Occipital lobe (tissue), 2 donors: ENCODE measurements around the gene PLIN5. TPM values are rescaled to one million over a fixed set of nuclear protein-coding genes. Genes with fewer than 3 reads are reported as not detected.
"Not testable (repeated sequence)": the region's sequence is repeated elsewhere in the genome, so short reads cannot be mapped to it uniquely, and the experiment has no call there.

Experiments
- DNase-seq: peaks from one replicate; lab custom pipeline; 2025; lab: John Stamatoyannopoulos, UW
- total RNA-seq: library from RNA; depleted of rRNA; stranded (reverse); fragments of >200 nt; gene quantifications from one replicate; pipeline ENCODE4 v1.2.3, GENCODE V29; 2014

The PLIN5 gene
- total RNA-seq, 1 donor from 2014 or later: 2.0 TPM

DNA sequence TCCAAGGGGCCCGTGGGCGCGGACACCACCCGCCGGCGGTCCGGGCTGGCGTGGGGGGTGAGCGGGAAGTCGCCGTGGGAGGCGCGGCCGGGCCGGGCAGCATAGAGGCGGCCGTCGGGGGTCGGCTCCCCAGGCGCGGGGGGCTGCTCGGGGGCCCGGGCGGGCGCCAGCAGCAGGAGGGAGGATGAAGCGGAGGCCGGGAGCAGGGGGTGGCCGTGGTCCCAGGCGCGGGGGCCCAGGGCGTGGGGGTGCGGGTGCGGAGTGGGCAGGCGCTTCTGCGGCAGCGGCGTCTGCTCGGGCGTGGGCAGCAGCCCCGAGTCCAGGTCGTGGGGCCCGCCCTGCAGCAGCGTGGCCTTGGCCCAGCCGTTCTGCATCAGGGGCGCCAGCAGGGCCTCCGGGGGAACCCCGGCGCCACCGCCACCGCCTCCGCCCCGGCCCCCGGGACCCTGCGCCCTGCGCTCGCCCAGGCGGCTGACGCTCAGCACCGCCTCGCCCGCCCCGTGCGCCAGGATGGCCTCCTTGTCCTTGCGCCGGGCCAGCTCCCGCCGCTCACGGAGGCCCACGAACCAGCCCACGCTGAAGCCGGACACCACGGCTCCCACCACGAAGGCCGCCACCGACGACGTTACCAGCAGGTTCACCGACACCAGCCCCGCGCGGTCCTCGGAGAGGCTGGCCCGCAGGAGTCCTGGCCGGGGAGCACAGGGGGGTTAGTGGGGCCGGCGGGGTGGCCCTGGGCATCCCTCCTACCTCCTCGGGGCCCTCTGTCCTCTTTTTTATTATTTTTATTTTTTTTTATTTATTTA is 9.0 kb upstream of the PLIN5 start:
- DNase-seq: no peak

DNA sequence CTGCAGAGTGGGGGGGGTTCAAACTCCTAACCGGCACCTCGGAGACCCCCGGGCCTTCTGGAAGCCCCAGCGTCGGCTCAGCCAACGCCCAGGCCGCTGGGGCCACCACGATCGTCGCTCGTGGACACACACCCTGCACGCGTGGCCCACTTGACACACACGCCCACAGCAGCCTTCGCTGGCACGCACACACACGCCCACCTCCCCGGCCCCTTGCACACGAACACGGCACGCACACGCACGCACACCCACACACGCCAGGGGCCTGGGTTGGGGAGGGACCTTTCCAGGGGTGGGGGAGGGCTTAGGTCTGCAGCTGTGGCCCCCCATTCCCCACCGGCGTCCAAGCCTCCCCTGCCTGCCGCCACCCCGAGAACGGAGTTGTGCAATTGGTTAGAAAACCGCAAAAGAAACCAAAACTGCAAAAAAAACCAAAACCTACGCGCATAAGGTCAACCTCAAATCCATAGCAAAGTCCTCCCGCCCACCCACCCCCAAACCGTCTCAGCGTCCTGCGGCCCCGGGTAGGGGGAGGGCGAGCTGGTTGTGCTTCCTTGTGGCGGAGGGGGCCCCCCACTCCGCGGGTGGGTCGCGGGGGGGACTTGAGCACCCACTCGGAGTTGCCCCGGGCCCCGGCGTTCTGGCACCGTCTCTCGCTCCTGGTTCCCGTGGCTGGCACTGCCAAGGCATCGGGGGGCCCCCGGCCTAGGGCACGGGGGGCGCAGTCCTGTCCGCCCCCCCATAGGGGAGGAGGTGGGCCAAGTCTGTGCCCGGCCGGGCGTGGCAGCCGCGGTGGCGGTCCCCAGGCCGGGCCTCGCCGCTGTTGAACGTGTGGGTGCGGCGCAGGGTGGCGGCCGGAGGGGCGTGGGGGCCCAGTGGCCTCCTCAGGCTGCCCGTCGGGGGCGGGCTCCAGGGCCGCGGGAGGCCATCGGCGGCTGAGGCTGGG is 8.1 kb upstream of the PLIN5 start:
- no peak for DNase-seq

DNA sequence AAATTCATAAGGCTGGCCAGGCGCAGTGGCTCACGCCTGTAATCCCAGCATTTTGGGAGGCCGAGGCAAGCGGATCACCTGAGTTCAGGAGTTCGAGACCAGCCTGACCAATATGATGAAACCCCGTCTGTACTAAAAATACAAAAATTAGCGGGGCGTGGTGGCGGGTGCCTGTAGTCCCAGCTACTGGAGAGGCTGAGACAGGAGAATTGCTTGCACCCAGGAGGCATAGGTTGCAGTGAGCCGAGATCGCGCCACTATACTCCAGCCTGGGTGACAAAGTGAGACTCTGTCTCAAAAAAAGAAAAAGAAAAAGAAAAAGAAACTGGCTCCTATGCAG is 6.8 kb upstream of the PLIN5 start:
- DNase-seq: not testable (repeated sequence)

DNA sequence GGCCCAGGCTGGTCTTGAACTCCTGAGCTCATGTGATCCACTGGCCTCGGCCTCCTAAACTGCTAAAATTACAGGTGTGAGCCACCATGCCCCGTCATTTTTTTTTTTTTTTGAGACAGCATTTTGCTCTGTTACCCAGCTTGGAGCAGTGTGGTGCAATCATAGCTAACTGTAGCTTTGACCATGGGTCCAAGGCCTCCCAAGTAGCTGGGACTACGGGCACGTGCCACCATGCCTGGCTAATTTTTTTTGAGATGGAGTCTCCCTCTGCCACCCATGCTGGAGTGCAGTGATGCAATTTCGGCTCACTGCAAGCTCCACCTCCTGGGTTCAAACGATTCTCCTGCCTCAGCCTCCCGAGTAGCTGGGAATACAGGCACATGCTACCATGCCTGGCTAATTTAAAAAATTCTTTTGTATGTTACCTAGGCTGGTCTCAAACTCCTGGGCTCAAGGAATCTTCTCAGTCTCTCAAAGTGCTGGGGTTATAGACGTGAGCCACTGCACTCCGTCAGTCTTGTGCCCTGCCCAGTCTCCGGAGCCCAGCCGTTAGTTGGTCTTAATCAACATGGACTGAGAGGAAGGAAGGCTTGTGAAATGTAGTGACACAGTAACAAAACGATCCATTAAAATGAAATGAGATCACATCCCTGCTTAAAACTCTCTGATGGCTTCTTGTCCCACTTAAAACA is 6.2 kb upstream of the PLIN5 start:
- DNase-seq: no peak

DNA sequence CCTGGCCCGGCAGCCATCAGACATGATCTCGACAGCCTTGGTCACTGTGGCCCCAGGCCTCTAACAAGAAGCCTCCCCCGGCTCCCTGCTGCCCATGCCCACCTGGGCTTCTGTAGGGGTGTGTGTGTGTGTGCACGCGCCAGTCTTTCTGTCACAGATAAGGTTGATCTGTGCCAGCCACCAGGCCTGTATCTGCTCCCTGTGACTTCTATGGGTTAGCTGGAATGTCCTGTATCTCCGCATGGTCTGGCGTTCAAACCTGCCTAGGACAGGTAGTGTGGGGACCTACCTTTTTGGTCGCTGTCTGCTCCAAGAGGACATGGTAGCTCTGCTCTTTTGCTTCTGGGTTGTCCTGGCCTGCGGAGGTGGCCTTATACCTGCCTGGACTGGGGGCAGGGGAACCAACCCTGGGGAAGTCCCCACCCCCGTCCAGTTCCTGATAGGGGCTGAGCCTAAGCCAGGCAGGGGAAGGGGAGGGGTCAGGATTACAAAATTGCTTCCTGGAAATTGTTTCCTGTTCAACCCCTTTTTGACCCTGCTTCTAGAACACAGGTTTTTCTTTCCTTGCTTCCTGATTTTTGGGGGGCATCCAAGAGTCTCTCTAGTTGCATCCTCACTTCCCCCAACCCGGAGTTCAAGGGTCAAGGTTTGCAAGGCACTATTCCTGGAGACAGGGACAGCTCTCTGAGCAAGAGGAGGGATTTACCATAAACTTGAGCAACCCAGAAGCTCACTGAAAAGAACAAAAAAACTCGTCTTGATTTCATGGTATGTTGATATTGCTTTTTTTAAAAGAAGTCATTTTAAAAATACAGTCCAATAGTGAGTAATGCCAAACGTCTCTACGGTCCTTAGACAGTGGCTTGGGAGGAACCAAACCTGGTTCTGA is 4.9 kb upstream of the PLIN5 start, which contains the start of gene LRG1:
TSS of gene LRG1 (minus strand) at position 344 of the 889 bp plus-strand sequence. CDS start at position 321, 23 bp downstream.
- no peak for DNase-seq

DNA sequence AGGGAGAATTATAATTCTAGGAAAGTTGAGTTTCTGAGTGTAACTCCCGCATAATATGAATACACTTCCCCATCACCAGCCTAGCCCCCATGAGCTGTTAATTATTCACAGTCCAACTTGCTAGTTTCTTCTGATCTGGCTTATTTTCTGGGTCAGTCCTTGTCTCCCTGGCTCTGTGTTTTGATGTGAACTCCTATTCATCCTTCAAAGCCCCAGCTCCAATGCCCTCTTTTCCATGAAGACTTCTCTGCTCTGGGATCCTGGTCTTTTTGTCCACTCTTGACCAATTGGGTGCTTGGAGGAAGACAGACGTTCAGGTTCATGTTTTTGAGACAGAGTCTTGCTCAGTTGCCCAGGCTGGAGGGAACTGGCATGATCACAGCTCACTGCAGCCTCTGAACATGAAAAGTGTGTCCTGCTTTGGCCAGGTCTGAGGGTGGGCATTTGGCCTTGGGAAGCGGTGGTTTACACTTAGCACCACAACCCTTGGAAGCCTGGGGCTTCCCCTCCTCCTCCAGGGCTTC is 4.2 kb upstream of the PLIN5 start:
- no peak for DNase-seq

DNA sequence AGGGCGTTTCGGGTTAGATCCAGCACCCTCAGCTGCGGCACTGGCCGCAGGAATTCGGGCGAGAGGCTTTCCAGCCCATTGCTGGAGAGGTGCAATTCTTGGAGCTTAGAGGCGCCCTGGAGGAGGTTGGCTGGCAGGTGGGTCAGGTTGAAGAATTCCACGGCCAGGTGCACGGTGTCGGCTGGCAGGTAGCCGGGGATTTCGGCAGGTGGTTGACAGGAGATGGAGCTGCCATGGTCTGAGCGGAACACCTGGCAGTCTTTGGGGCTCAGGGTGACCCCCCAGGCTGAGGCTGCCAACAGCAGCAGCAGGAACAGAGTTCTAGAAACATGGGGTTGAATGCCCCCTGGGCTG is 3.6 kb upstream of the PLIN5 start:
- no peak for DNase-seq

DNA sequence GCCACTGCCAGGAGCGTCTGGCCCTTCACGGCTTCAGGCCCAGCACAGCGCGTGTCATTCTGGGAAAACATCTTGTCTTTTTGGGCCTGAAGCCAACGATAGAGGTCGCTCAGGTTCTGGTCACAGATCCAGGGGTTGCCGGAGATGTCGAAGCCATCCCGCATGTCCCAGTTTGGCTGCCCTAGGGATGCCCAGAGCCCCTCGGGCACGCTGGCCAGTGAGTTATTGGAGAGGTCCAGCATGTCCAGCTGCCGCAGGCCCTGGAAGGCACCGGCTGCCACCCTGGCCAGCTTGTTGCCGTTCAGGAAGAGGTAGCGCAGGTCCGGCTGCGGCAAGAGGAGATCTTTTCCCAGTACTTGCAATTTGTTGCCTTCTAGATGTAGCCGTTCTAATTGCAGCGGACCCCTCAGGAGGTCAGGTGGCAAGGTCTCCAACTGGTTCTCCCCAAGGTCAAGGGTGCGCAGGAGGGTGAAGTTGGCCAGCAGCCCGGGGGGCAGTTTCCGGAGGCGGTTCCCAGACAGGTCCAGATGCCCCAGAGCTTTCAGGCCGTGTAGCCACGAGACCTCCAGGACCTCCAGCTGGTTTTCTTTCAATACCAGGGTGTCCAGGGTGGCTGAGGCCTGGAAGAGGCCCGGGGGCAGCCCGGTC is 3.1 kb upstream of the PLIN5 start:
- DNase-seq: no peak

DNA sequence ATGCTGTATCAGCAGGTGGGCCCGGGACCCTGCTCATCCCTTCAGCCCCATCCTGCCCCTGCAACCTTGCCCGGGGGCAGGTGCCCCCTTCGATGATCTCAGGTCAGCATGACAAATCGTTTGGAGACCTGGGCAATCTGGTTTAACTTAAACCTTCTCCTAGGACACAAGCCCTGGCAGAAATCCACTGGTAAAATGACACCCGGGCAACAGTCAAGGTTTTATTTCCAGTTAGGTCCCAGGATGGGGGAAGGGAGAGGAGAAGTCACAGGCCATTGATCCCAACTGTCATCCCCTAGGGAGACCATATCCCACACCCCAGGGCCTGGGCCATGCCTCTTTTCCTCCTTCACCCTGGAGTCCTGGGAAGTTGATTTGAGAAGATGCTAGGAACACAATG is 1.8 kb upstream of the PLIN5 start:
- no peak for DNase-seq

DNA sequence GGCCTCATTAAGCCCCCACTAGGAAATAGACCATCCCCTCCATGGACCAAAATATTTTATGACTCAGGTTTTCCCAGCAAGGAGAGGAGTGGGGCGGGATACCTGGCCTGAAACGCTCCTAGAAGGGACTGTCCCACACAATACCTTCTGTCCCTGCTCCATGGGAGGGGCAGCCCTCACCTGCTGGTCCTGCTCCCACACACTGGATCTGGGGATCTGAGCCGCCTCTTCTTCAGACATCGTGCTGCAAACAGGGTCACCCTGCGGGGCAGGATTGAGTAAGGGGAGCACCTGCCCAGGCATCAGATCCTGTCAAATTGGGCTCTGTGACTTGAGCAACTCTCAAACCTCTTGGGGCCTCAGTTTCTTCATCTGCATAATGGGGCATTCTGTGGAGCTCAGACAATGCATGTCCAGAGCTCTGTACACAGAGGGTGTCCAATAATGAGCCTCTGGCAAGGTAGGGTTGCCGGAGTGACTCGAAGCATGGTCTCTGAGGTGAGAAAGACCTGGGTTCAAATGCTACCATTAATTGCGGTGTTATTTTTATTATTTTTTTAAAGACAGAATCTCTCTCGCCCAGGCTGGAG is 1.1 kb downstream of the PLIN5 start:
- no peak for DNase-seq

DNA sequence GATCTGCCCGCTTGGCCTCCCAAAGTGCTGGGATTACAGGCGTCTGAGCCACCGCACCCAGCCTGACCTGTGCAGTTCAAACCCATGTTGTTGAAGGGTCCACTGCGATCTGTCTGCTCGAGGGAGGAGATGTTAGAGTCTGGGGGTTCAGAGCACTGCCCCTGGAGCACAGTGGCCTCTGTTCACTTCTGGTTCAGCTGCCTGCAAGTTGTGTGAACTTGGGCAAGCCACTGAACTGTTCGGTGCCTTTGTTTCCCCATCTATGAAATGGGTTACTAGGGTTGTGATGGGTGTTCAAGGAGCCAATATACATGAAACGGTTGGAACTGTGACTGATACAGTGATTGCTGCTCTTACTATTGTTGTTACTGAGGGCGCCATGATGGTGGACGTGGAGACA is 1.7 kb downstream of the PLIN5 start:
- DNase-seq: no peak

DNA sequence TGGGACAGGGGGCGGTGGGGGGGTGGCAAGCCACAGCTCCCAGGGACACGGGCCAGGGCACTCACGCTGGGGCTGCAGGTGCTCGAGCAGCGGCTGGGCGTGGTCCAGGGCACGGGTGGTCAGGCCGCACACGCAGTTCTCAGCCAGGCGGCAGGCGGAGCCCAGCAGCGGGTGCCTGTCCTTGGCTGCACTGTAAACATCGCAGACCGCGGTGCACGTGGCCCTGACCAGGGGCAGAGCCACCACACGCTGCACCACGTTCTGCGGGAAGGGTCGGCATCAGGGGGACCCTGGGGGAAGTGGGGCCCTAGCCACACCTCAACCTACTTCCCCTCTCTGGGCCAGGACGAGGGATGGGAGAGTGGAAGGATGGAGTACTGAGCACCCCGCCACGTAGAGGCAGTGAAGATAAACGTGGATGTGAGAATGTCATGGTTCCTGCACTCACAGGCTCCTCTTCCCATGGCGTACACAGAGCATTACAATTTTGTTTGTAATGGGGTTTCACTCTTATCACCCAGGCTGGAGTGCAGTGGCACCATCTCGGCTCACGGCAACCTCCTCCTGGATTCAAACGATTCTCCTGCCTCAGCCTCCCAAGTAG is 3.4 kb downstream of the PLIN5 start:
- DNase-seq: no peak

DNA sequence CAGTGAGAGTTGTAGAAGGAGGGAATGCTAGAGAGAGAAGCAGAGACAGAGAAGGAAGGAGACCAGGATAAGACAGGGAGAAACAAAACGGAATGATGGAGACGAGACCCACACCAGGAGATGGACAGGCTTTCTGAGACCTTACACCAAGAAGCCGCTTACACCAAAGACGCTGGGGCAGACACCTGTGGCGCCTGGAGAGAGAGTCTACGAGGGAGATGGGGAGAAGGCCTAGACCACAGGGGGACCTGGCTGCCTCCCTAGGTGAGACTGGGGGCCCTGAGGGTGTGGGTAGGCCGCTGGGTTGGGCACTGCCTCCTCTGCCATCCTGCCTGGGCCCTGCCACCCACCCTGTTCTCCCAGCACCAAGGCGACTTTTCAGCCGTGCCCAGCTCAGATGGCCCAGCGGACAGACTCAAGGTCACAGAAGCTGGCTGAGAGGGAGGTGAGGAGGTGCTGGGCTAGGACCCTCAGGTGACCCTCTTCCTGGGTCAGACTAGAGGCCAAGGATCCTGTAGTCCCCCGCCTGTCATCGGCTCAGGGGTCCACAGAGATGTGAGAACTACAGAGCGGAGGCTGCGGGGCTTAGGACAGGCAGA is 5.0 kb downstream of the PLIN5 start:
- no peak for DNase-seq

DNA sequence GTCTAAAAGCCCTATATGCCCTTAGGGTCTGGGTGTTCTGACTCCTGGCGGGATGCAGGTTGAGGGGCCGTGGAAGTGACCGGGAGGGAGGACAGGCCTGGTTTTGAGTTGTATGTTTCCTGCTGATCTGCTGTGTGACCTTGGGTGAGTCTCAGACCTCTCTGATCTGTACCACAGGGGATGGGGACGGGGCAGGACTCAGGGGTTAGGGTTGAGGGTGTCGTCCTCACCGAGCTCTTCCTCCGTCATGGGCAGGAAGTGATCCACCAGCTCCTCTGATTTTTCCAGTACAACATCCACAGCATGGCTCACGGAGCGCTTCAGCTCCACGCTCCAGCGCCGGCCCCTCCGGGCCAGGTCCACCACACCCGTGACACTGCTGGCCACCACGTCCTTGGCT is 6.2 kb downstream of the PLIN5 start:
- no peak for DNase-seq

DNA sequence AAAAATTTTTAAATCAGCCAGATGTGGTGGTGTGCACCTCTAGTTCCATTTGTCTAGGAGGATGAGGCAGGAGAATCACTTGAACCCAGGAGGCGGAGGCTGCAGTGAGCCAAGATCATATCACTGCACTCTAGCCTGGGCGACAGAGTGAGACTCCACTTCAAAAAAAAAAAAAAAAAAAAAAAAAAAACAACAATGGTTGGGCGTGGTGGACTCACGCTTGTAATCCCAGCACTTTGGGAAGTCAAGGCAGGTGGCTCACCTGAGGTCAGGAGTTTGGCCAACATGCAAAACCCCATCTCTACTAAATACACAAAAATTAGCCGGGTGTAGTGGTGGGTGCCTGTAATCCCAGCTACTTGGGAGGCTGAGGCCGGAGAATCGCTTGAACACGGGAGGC is 7.6 kb downstream of the PLIN5 start:
- not testable (repeated sequence) for DNase-seq

DNA sequence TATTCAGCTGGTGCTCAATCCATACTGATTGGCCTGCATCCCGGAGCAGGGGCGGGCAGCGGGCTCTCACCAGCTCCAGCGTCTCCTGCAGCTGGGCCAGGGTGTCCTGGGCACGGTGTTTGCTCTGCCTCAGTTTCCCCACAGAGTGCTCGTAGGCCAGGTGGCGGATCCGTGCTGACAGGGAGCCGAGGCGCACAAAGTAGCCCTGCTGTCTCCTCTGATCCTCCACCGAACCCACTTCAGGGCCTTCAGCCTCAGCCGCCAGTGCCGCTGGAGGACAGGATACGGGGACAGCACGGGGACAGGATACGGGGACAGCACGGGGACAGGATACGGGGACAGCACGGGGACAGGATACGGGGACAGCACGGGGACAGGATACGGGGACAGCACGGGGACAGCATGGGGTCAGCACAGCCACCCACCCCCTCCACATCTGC is 9.4 kb downstream of the PLIN5 start:
- no peak for DNase-seq

DNA sequence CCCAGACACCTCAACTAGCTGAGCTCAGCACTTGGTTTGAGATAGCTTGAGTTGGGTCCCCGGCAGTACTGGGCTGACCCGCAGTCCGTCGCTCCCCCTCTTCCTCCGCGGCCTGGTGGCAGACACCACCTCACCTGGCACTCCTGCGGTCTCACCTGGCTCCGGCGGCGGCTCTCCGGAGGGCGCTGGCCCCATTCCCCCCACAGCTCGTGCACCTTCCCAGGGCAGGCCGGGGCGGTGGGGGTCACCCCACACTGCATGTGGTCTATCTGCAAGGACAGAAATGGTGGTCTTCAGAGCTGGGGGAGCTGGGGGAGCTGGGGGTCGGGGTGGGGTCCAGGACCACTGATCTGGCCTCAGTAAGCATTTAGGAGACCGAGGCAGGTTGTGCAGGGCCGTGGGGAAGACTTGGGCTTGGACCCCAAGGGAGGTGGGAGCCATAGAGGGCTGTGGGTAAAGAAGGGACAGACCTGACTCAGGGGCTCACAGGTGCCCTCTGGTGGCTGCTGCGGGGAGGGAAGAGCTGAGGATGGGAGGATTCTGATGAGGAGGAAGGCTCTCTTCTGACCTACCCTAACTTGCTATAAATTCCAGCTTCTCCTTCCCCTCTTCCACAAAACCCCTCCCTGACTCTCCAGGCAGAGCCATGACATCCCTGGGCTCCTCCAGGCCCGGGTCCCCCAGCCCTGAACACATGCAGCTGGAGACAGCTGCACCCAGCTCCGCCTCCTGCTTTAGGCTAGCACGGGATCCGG is 10.0 kb downstream of the PLIN5 start:
- DNase-seq: no peak
